AG04450 (cell line): ENCODE data around the gene EPB41L1. TPM values are rescaled to one million over a fixed set of nuclear protein-coding genes. Genes with fewer than 3 reads are reported as not detected.
"Not testable (repeated sequence)": the region's sequence is repeated elsewhere in the genome, so short reads cannot be mapped to it uniquely, and the experiment has no call there.

Experiments
- CTCF ChIA-PET: fragments of 300-600, 350-600 bp; formaldehyde crosslinking; extraction: SDS; loops from one replicate; lab custom pipeline; 2022; ENCODE audit warnings: antibody characterized with exemption, inconsistent platforms; lab: Charles Lee
- POLR2A ChIA-PET: fragments of 350-600 bp; formaldehyde crosslinking; extraction: SDS; loops from one replicate; lab custom pipeline; 2021; ENCODE audit warnings: antibody characterized with exemption, inconsistent platforms; lab: Yijun Ruan, JAX
- DNase-seq: peaks from one replicate; pipeline ENCODE4 v3.0.0-alpha.2; 2011; ENCODE audit warnings: low read depth, low spot score
- H3K27ac ChIP-seq: one replicate; pipeline ENCODE4 v1.5.1; 2012; ENCODE audit warnings: low read depth, low read length, control low read depth
- H3K27me3 ChIP-seq: one replicate; pipeline ENCODE4 v1.6.0; 2012; ENCODE audit warnings: low read length; ENCODE audit not compliant: control insufficient read depth, insufficient read depth
- H3K4me3 ChIP-seq: 2 replicates; pipeline ENCODE4 v1.5.1; 2011; ENCODE audit warnings: mild to moderate bottlenecking, low read depth, low read length, control low read depth
- H3K9me3 ChIP-seq: 2 replicates; pipeline ENCODE4 v1.5.1; 2012; ENCODE audit warnings: low read length; ENCODE audit not compliant: control insufficient read depth, insufficient read depth
- CTCF ChIP-seq: IDR thresholded peaks from 2 replicates; pipeline ENCODE4 v1.5.1; 2011; ENCODE audit warnings: low read depth, low read length, control low read depth, inconsistent platforms
- polyA plus RNA-seq: library from polyadenylated mRNA; depleted of rRNA; stranded (reverse); fragments of >200 nt; gene quantifications from 2 replicates; pipeline ENCODE4 v1.2.3, GENCODE V29; 2011

EPB41L1 gene
- polyA plus RNA-seq, 1 experiment, result 17.8 TPM

- no peak for DNase-seq
- ChIA-PET CTCF (interaction anchor here (17.6 kb wide), 1 partner anchor 139 kb away, joined by 583 read pairs; no protein-coding TSS in a partner anchor), POLR2A (no interaction called here)
- Histone ChIP-seq H3K27ac (no peak overlapping the region), H3K9me3 (no peaks in the 10 kb centered on the region), H3K4me3 (no peak overlapping the region), H3K27me3 (no peaks in the 10 kb centered on the region)
- no peak for TF ChIP-seq CTCF
These were observed 20.7 kb upstream of the EPB41L1 start for GRCh38 chr20:36133821-36134220.

DNA sequence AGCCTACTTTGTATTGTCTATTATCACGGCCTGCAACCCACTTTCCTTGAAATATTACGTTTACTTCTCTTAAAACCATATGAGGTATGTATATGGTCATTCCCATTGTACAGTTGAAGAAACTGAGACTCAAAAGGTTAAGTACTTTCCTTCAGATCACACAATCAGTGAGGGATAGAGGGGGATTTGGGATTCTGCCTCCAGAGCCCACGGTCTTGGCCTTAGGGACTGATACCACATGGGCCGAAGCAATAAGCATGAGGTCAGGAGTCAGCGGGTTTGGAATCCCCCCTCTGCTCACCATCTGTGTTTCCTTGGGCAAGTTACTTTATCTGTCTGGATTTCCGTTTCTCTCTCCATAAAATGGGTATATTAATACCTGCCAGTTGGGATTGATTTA lies 19.4 kb upstream of the EPB41L1 start:
- no peaks in the 10 kb centered on the region for H3K27me3 ChIP-seq
- no peak for TF ChIP-seq CTCF
- ChIA-PET CTCF (interaction anchor here (1.3 to 17.6 kb wide), 2 partner anchors 140 to 181 kb away, joined by 3 to 583 read pairs; partner anchors contain the start of gene SCAND1), POLR2A (no interaction called here)
- no peak overlapping the region for H3K4me3 ChIP-seq
- no peak for DNase-seq
- no peak overlapping the region for H3K27ac ChIP-seq
- H3K9me3 ChIP-seq, result no peaks in the 10 kb centered on the region

- no peak for DNase-seq
- no peak overlapping the region for H3K27ac ChIP-seq
- TF ChIP-seq CTCF, result no peak
- POLR2A ChIA-PET, result no interaction called here
- no peaks in the 10 kb centered on the region for H3K9me3 ChIP-seq
- no peak overlapping the region for H3K4me3 ChIP-seq
- H3K27me3 ChIP-seq, result no peaks in the 10 kb centered on the region
- CTCF ChIA-PET, result interaction anchor here (1.3 to 17.6 kb wide), 2 partner anchors 141 to 182 kb away, joined by 3 to 583 read pairs; partner anchors contain the start of gene SCAND1
These were observed 18.7 kb upstream of the EPB41L1 start for GRCh38 chr20:36135821-36136220.

- H3K27ac ChIP-seq, H3K9me3 ChIP-seq, POLR2A ChIA-PET, DNase-seq, H3K4me3 ChIP-seq, H3K27me3 ChIP-seq: not testable (repeated sequence)
- CTCF ChIA-PET, result interaction anchor here (2.0 to 17.6 kb wide), 4 partner anchors 11 to 183 kb away, joined by 6 to 583 read pairs (median 30); partner anchors contain the start of gene SCAND1
These were observed 17.2 kb upstream of the EPB41L1 start for GRCh38 chr20:36137313-36137712.

GRCh38 chr20:36141310-36141709 lies 13.2 kb upstream of the EPB41L1 start:
- Histone ChIP-seq H3K9me3 (no peaks in the 10 kb centered on the region), H3K27me3 (peaks cover 3% of the 10 kb centered on the region), H3K27ac (no peak overlapping the region), H3K4me3 (no peak overlapping the region)
- CTCF ChIA-PET, result interaction anchor here (17.6 kb wide), 1 partner anchor 146 kb away, joined by 583 read pairs; no protein-coding TSS in a partner anchor
- no peak for TF ChIP-seq CTCF
- POLR2A ChIA-PET, result no interaction called here
- no peak for DNase-seq
